ENCODE results near the gene LIF. TPM values are rescaled to one million over a fixed set of nuclear protein-coding genes. Genes with fewer than 3 reads are reported as not detected.

Gene LIF
- total RNA-seq, 4 donors from 2014 or later = not detected

DNA sequence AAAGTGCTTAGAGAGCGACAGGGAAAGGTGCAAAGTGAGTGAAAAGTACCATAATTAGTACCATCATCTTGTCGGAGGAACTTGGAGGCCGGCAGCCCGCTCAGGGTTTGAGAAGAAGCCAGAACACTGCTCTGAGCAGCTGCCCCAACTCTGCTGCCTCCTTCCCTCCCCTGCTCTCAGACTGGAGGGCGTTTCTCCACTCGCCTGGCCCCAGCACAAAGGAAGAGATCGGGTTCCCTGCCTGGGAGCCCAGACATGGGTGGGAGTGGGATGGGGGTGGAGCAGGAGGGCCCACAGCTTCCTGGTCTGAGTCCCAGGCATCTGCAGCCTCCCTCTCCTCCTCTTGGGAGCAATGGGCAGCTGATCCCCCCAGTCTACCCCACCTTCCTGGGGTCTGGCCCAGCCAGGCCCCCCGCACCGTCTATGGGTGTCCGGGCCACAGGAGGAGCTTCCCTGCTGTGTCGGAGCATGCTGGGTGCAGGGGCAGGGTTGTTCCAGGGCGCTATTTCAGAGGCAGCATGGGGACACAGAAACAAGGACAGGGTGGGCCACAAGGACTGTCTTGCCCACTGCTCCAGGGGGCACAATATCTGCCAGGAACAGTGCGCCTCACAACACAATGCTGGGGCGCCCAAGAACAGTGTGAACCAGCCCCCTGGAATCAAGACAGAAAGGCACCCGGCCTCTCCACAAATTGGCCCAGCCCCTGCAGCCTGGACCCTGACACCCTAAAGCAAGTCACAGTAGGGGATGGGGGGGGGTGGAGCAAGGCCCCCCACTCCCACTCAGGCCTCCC, 4.8 kb downstream of the LIF start:
- H3K36me3 ChIP-seq = no peaks in the 10 kb centered on the region
- H3K4me3 ChIP-seq = no peak overlapping the region
- H3K4me1 ChIP-seq = peaks cover 0 to 6% of the 10 kb centered on the region in 2 donors
- DNase-seq = no peak
- in situ Hi-C loops (cut with MboI; ENCODE audit: low sequenced_read_pairs in 4 of 4) = no loop called here
- H3K27me3 ChIP-seq = peaks cover 20 to 25% (median 25%) of the 10 kb centered on the region in 3 donors
- intact Hi-C loops (cut with DNase I; ENCODE audit: low total_unique reads) = no loop called here
- H3K27ac ChIP-seq = no peak overlapping the region
- TF ChIP-seq CTCF (IDR thresholded peaks at IDR 0.05 in 4 of 5, conservative IDR thresholded peaks at IDR 0.05 in 1 of 5) (no peak), POLR2A (IDR thresholded peaks at IDR 0.05) (no peak)
- ATAC-seq = no peak
- no peaks in the 10 kb centered on the region for H3K9me3 ChIP-seq

DNA sequence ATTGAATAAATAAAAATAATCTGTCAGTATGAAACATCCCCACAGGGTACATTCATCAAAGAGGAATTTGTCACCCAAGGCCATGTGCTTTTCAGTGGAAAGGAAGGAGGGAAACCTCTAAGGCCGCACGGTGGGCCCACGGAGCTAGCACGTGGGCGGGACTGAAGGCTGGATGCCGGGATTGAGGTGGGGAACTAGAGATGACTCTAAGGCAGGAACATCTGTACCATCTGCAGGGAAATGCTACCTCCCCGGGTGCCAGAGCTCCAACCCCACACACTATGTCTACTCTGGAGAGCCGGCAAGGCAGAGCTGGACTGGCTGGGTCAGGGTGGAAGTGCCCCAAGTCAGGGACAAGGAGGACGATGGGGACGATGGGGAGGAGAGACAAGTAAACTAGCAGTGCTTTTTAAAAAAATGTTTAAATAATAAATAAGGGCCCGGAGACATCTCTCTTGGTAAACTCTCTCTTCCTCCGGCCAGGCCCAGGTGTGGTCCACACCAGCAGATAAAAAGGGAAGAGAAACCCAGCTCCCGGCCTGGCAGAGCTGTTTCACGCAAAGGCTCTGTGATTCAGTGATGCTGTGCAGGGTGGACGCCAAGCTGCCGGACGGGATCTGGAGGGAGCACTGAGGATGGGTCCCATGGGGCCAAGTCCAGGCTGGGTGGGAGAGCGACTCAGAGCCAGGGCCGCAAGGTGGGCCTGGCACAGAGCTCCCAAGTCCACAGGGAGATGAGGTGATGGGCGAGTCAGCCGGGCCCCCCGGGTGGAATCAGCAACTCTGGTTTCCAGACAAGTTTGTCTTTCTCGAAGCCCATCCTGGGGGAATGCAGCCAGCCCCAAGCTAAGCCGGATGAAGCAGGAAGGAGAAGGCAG, 5.8 kb downstream of the LIF start:
- in situ Hi-C loops (cut with MboI; ENCODE audit: low sequenced_read_pairs in 4 of 4) (no loop called here), intact Hi-C loops (cut with DNase I; ENCODE audit: low total_unique reads) (no loop called here)
- H3K4me1 ChIP-seq = peaks cover 0 to 2% of the 10 kb centered on the region in 2 donors
- no peak for ATAC-seq
- no peak overlapping the region for H3K4me3 ChIP-seq
- H3K27me3 ChIP-seq = peaks cover 15 to 16% (median 16%) of the 10 kb centered on the region in 3 donors
- no peaks in the 10 kb centered on the region for H3K36me3 ChIP-seq
- no peak for TF ChIP-seq CTCF (IDR thresholded peaks at IDR 0.05 in 4 of 5, conservative IDR thresholded peaks at IDR 0.05 in 1 of 5)
- no peak for TF ChIP-seq POLR2A (IDR thresholded peaks at IDR 0.05)
- DNase-seq = no peak
- no peak overlapping the region for H3K27ac ChIP-seq
- H3K9me3 ChIP-seq = no peaks in the 10 kb centered on the region

DNA sequence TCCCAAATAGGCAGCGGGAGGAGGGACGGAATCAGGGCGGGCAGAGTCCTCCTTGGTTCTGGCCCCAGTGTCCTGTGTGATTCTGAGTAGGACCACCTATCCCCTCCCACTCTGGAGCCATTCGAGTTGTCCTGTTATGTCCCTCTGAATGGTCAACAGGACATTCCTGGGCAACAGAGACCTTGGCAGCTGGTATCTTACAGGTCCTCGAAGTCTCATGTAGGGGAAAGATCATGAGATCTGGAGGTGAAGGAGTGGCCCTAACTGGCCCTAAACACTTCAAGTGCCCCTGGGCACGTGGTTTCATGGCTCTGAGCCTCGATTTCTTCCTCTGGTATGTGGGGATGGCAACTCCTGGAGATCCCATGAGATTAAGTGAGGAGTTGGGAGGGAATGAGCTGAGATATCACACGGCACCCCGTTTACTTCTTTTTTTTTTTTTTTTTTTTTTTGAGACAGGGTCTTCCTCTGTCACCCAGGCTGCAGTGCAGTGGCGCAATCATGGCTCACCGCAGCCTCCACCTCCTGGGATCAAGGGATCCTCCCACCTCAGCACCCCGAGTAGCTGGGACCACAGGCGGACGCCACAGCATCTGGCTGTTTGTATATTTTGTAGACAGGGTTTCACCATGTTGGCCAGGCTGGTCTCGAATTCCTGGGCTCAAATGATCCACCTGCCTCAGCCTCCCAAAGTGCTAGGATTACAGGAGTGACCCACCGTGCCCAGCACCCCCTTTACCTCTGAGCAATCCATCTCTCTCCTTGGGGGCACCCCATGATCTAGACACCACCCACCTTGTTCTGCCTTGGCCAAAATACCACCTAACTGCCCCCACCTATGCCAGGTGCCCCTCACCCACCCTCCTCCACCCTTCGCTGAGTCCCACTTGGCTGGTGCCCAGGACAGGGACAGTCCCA, 6.8 kb downstream of the LIF start:
- H3K27me3 ChIP-seq = peaks cover 6 to 7% (median 6%) of the 10 kb centered on the region in 3 donors
- in situ Hi-C loops (cut with MboI; ENCODE audit: low sequenced_read_pairs in 4 of 4) = no loop called here
- no peaks in the 10 kb centered on the region for H3K9me3 ChIP-seq
- H3K4me1 ChIP-seq = no peaks in the 10 kb centered on the region
- DNase-seq (no peak), ATAC-seq (no peak)
- H3K36me3 ChIP-seq = no peaks in the 10 kb centered on the region
- no peak overlapping the region for H3K27ac ChIP-seq
- H3K4me3 ChIP-seq = no peak overlapping the region
- TF ChIP-seq CTCF (IDR thresholded peaks at IDR 0.05 in 4 of 5, conservative IDR thresholded peaks at IDR 0.05 in 1 of 5) = no peak
- no peak for TF ChIP-seq POLR2A (IDR thresholded peaks at IDR 0.05)
- intact Hi-C loops (cut with DNase I; ENCODE audit: low total_unique reads) = no loop called here

GRCh38 chr22:30238661-30239487, 7.7 kb downstream of the LIF start:
- TF ChIP-seq POLR2A (IDR thresholded peaks at IDR 0.05) (no peak), CTCF (IDR thresholded peaks at IDR 0.05 in 4 of 5, conservative IDR thresholded peaks at IDR 0.05 in 1 of 5) (no peak)
- Histone ChIP-seq H3K27me3 (peaks cover 0 to 2% (median 0%) of the 10 kb centered on the region in 3 donors), H3K27ac (no peak overlapping the region), H3K9me3 (no peaks in the 10 kb centered on the region), H3K4me1 (no peaks in the 10 kb centered on the region), H3K36me3 (no peaks in the 10 kb centered on the region), H3K4me3 (no peak overlapping the region)
- in situ Hi-C loops (cut with MboI; ENCODE audit: low sequenced_read_pairs in 4 of 4) (no loop called here), intact Hi-C loops (cut with DNase I; ENCODE audit: low total_unique reads) (no loop called here)
- DNase-seq = no peak
- no peak for ATAC-seq
